HG03025 (cell line): ENCODE data around the gene HNMT.
"Not testable (repeated sequence)": the region's sequence is repeated elsewhere in the genome, so short reads cannot be mapped to it uniquely, and the experiment has no call there.

Experiments
- ATAC-seq: cut with Tn5 transposase; IDR thresholded peaks from one replicate; pipeline ENCODE4 v1.9.1; 2021; ENCODE audit warnings: mild to moderate bottlenecking, moderate library complexity; ENCODE audit not compliant: unreplicated experiment, low FRiP score

The HNMT gene

DNA sequence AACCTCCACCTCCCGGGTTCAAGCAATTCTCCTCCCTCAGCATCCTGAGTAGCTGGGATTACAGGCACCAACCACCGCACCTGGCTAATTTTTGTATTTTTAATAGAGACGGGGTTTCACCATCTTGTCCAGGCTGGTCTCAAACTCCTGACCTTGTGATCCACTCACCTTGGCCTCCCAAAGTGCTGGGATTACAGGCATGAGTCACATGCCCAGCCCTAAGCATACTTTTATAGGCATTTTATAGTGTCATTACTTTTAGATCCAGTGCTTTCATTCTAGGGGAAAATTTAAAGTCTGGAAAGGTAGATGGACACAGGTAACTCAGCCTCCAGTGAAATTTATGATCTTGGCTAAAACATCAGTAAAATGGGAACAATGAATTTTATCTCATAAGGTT lies 7.0 kb downstream of the HNMT start:
- ATAC-seq: not testable (repeated sequence)

- ATAC-seq: no peak
Observed at GRCh38 chr2:137973280-137973679, 9.0 kb downstream of the HNMT start.

GRCh38 chr2:137975280-137976271 lies 11.3 kb downstream of the HNMT start:
- ATAC-seq: no peak

GRCh38 chr2:137976274-137976673 lies 12.0 kb downstream of the HNMT start:
- ATAC-seq: no peak

DNA sequence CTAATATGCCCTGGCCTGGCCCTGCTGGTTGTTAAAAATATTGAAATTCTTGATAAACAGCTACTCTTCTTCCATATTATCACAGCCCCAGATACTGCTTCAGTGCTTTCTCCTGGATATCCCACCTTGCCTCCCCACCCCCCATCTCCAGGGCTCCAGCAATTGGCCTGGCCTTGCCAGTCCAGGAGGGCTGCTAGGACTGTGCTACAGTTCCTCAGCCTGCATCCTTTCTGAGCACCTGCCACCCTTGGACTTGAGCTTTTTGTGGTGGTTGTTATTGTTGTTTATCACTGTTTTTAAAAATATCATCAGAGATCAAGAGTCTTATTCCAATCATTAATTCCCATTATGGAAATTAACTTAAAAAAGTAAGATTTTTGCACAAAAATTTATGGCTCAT lies 13.5 kb downstream of the HNMT start:
- no peak for ATAC-seq

GRCh38 chr2:137980459-137980858 lies 16.2 kb downstream of the HNMT start:
- no peak for ATAC-seq

- no peak for ATAC-seq
Observed at GRCh38 chr2:137981112-137981656, 16.9 kb downstream of the HNMT start.

- ATAC-seq: no peak
Observed at GRCh38 chr2:137983581-137983980, 19.3 kb downstream of the HNMT start.

GRCh38 chr2:137986268-137986667 lies 22.0 kb downstream of the HNMT start:
- ATAC-seq: no peak

- ATAC-seq: no peak
Observed at GRCh38 chr2:137987011-137987410, 22.7 kb downstream of the HNMT start.

- no peak for ATAC-seq
Observed at GRCh38 chr2:137991078-137991477, 26.8 kb downstream of the HNMT start.

- no peak for ATAC-seq
Observed at GRCh38 chr2:137992039-137992646, 27.9 kb downstream of the HNMT start.

DNA sequence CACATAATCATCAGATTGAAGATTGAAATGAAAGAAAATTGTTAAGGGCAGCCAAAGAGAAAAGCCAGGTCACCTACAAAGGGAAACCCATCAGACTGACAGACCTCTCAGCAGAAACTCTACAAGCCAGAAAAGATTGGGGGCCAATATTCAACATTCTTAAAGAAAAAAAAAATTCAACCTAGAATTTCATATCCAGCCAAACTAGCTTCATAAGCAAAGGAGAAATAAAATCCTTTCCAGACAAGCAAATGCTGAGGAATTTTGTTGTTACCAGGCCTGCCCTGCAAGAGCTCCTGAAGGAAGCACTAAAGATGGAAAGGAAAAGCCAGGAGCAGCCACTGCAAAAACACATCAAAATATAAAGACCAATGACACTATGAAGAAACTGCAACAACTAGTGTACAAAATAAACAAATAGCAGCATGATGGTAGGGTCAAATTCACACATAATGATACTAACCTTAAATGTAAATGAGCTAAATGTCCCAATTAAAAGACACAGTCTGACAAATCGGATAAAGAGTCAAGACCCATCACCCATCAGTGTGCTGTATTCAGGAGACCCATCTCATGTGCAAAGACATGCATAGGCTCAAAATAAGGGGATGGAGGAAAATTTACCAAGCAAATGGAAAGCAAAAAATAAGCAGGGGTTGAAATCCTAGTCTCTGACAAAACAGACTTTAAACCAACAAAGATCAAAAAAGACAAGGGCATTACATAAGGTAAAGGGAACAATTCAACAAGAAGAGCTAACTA lies 29.6 kb downstream of the HNMT start:
- not testable (repeated sequence) for ATAC-seq

GRCh38 chr2:137995368-137995767 lies 31.1 kb downstream of the HNMT start:
- ATAC-seq: not testable (repeated sequence)

DNA sequence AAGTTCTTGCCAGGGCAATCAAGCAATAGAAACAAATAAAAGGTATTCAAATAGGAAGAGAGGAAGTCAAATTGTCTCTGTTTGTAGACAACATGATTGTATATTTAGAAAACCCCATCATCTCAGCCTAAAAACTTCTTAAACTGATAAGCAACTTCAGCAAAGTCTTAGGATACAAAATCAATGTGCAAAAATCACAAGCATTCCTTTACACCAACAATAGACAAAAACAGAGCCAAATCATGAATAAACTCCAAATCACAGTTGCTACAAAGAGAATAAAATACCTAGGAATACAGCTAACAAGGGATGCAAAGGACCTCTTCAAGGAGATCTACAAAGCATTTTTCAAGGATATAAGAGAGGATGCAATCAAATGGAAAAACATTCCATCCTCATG lies 31.9 kb downstream of the HNMT start:
- not testable (repeated sequence) for ATAC-seq

DNA sequence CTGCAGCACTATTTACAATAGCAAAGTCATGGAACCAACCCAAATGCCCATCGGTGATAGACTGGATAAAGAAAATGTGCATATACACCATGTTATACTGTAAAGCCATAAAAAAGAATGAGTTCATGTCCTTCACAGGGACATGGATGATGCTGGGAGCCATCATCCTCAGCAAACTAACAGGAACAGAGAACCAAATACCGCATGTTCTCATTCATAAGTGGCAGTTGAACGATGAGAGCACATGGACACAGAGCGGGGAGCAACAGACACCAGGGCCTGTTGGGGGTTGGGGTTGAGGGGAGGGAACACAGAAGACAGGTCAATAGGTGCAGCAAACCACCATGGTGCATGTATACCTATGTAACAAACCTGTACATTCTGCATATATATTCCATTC lies 33.5 kb downstream of the HNMT start:
- no peak for ATAC-seq

DNA sequence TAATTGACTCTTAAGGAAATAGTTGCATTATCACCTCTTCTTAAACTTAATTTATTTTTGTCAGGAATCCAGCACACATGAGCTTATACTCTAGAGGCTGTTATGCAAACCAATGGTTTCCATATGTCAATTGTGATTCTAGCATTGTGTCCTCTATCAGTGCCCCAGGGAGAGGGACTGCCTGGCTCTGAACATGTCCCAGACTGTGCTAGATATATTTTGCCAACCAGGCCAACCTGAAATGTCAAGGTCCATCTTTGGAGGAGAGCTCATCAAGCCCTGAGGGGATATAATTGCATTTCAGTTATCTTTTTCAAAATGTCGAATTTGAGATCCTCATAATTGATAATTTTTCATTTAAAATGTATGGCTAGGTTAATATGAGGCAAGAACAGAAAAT lies 34.2 kb downstream of the HNMT start:
- no peak for ATAC-seq

DNA sequence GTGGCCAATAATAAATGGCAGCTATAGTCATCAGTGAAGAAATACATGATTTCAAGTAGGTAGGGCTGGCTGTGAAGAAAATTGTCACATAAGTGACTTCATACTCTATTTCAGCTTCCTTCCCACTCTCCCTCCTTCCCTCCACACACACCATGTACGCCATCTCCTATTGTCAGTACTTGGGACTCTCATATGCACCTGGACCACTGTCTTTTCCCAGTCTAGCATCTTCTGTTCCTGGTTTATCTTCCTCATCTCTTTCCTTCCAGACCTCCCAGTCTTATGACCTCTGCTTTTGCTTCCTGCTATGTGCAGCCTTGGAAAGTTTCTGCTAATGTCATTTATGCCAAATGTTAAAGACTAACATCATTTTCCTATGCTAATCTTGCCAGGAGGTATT lies 35.0 kb downstream of the HNMT start:
- ATAC-seq: no peak

GRCh38 chr2:138000009-138000408 lies 35.7 kb downstream of the HNMT start:
- no peak for ATAC-seq

DNA sequence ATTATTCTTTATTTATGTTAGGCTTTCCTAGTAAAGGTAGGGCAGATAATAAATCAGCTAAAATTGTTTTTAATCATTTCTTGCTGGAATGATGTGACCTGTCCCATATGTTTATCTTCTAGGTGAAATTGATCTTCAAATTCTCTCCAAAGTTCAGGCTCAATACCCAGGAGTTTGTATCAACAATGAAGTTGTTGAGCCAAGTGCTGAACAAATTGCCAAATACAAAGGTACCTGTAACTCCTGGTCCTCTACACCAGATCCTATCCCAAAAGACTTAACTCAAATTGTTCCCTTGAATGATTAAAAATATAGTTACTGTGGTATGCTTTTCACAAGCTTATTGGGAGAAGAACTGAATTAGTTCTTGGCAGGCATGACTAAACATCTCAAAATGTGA lies 36.5 kb downstream of the HNMT start:
- ATAC-seq: no peak

GRCh38 chr2:138003411-138003810 lies 39.1 kb downstream of the HNMT start:
- ATAC-seq: no peak
